ENCODE results near the gene COL4A3. TPM values are rescaled to one million over a fixed set of nuclear protein-coding genes. Genes with fewer than 3 reads are reported as not detected.

COL4A3 gene
- total and polyA plus RNA-seq, 12 donors, result 0.22 to 53.6 (median 19.6) TPM

DNA sequence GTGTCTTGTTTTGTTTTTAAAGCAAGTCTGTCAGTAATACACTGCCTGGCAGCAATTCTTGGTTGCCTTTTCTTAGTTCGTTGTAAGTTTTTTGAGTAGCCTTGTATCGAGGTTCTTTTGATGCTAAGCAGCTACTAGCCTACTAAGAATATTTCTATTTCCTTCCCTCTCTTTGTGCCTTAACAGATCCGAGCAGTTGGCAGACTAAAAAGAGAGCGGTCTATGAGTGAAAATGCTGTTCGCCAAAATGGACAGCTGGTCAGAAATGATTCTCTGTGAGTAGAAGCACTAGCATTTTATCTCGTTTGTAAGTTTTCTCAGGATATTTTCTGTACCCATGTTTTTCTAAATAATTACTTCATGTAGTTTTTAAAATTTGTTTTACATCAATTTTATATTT, 175.7 kb downstream of the COL4A3 start:
- 75 to 78% (median 76%) methylated on average over 6 of the region's 6 CpGs for WGBS, 4 donors
- Histone ChIP-seq H3K4me3 (no peak overlapping the region), H3K4me1 (replicated peaks in 1 of 2) (peaks cover 13 to 15% of the 10 kb centered on the region in 2 donors), H3K27me3 (no peaks in the 10 kb centered on the region), H3K9me3 (replicated peaks in 1 of 3) (no peaks in the 10 kb centered on the region), H3K27ac (no peak overlapping the region), H3K36me3 (replicated peaks in 1 of 2) (peaks cover 0 to 22% of the 10 kb centered on the region in 2 donors)
- TF ChIP-seq POLR2A (IDR thresholded peaks at IDR 0.05), result no peak
- intact Hi-C loops (cut with DNase I), result no loop called here
- DNase-seq, result no peak

DNA sequence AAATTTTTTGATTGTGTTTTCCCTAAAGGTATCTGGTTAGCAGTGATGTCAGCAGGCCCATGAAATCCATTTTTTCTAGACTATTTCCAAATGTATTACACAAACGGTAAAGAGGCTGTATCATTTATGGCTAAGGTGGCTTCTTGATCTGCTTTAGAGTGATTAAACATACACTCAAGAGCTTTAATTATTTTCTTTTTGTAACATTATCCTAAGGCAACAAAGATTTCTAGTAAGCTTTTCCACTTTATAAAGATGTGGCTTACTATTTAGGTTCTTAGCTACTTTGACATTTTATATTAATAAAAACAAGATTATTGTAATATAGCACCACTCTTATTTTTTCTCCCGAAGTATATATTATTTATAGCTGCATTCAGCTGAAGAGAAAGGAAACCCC, 177.1 kb downstream of the COL4A3 start:
- H3K27me3 ChIP-seq, result no peaks in the 10 kb centered on the region
- intact Hi-C loops (cut with DNase I), result no loop called here

DNA sequence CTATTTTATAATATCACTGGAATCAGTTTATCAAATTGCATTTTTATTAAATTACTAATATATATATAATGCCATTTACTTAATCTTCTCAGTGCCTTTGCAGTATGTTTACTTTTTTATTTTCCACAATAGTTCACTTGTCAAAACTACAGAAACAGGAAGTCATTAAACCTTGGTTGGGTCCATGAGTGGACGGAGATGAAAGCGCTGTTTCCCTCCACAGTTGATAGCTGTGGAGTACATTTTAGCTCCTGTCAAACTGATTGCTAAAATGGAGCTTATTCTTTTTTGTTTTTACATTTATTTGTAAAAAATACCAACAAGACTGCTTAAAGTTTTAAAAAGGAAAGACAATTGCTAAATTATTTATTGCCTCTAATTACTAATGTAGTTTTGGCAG, 179.8 kb downstream of the COL4A3 start:
- no peak for TF ChIP-seq POLR2A (IDR thresholded peaks at IDR 0.05)
- TF ChIP-seq, protein P1, sequence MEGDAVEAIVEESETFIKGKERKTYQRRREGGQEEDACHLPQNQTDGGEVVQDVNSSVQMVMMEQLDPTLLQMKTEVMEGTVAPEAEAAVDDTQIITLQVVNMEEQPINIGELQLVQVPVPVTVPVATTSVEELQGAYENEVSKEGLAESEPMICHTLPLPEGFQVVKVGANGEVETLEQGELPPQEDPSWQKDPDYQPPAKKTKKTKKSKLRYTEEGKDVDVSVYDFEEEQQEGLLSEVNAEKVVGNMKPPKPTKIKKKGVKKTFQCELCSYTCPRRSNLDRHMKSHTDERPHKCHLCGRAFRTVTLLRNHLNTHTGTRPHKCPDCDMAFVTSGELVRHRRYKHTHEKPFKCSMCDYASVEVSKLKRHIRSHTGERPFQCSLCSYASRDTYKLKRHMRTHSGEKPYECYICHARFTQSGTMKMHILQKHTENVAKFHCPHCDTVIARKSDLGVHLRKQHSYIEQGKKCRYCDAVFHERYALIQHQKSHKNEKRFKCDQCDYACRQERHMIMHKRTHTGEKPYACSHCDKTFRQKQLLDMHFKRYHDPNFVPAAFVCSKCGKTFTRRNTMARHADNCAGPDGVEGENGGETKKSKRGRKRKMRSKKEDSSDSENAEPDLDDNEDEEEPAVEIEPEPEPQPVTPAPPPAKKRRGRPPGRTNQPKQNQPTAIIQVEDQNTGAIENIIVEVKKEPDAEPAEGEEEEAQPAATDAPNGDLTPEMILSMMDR (IDR thresholded peaks at IDR 0.05), result no peak
- WGBS, 4 donors, result 78 to 90% (median 82%) methylated on average over 2 of the region's 2 CpGs
- Histone ChIP-seq H3K4me1 (replicated peaks in 1 of 2) (no peaks in the 10 kb centered on the region), H3K36me3 (replicated peaks in 1 of 2) (peaks cover 0 to 18% of the 10 kb centered on the region in 2 donors), H3K27me3 (no peaks in the 10 kb centered on the region), H3K9me3 (replicated peaks in 1 of 3) (no peaks in the 10 kb centered on the region), H3K4me3 (no peak overlapping the region), H3K27ac (no peak overlapping the region)
- DNase-seq, result no peak
- intact Hi-C loops (cut with DNase I), result no loop called here

More for the DNA sequence above, 177.1 kb downstream of the COL4A3 start:
- DNase-seq, result no peak
- Histone ChIP-seq H3K9me3 (replicated peaks in 1 of 3) (no peaks in the 10 kb centered on the region), H3K4me1 (replicated peaks in 1 of 2) (peaks cover under 1% of the 10 kb centered on the region in 2 donors), H3K36me3 (replicated peaks in 1 of 2) (peaks cover 0 to 18% of the 10 kb centered on the region in 2 donors), H3K27ac (no peak overlapping the region), H3K4me3 (no peak overlapping the region)
- TF ChIP-seq, protein P1 (IDR thresholded peaks at IDR 0.05), result no peak
- TF ChIP-seq POLR2A (IDR thresholded peaks at IDR 0.05), result no peak
- 86 to 95% (median 89%) methylated on average over 2 of the region's 2 CpGs for WGBS, 4 donors

DNA sequence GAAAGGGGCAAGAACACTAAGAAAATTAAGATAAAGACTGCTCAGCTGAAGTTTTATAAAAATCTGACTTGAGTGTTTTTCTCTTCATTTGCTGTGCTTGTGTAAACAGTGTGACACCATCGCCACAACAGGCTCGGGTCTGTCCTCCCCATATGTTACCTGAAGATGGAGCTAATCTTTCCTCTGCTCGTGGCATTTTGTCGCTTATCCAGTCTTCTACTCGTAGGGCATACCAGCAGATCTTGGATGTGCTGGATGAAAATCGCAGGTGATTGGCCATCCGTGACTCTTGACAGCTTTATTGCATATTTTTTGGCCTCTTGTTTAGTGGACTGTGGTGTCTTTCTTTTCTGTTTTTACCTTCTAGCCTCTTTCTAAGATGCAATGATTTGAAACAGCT, 182.7 kb downstream of the COL4A3 start:
- no peak for DNase-seq
- Histone ChIP-seq H3K4me3 (no peak overlapping the region), H3K9me3 (replicated peaks in 1 of 3) (no peaks in the 10 kb centered on the region), H3K27me3 (no peaks in the 10 kb centered on the region), H3K36me3 (replicated peaks in 1 of 2) (peaks cover 0 to 5% of the 10 kb centered on the region in 2 donors), H3K4me1 (replicated peaks in 1 of 2) (no peaks in the 10 kb centered on the region), H3K27ac (no peak overlapping the region)
- intact Hi-C loops (cut with DNase I), result no loop called here
- 90 to 91% (median 91%) methylated on average over 7 of the region's 7 CpGs for WGBS, 4 donors
- TF ChIP-seq POLR2A (IDR thresholded peaks at IDR 0.05), result no peak
- TF ChIP-seq, protein P1 (IDR thresholded peaks at IDR 0.05), result no peak

DNA sequence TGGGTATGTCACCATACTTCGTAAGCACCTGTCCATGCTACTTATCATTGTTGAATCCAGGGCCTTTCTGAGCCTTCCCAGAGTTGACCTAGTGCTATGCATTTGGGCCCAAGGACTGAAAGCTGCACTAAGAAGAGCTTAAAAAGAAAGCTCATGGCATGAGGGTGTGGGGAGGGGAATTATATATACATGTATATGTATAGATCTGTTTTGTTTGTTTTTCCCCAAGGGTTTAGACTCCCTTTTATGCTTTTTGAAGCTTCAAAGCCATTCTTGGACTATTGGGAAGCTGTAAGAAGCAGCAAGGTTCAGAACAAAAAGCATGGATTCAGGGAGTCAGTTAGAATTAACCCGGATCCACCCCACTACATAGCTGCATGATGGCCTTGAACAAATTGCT, 183.9 kb downstream of the COL4A3 start:
- Histone ChIP-seq H3K4me3 (no peak overlapping the region), H3K27ac (no peak overlapping the region), H3K9me3 (replicated peaks in 1 of 3) (no peaks in the 10 kb centered on the region), H3K27me3 (no peaks in the 10 kb centered on the region), H3K36me3 (replicated peaks in 1 of 2) (peaks cover 0 to 3% of the 10 kb centered on the region in 2 donors), H3K4me1 (replicated peaks in 1 of 2) (no peaks in the 10 kb centered on the region)
- WGBS, 4 donors, result 74 to 91% (median 81%) methylated on average over 2 of the region's 2 CpGs
- intact Hi-C loops (cut with DNase I), result no loop called here
- TF ChIP-seq, protein P1 (IDR thresholded peaks at IDR 0.05), result no peak
- TF ChIP-seq POLR2A (IDR thresholded peaks at IDR 0.05), result no peak
- DNase-seq, result no peak

Measured in adrenal gland (tissue), 12 donors.